ENCODE measurements around the gene IL21R.

GRCh38 chr16:27480761-27481160 is 78.8 kb downstream of the IL21R start:
- TF ChIP-seq CTCF (IDR thresholded peaks at IDR 0.05; ENCODE audit: low read depth, low read length, poor library complexity, severe bottlenecking) (no peak), EZH2phosphoT487 (IDR thresholded peaks at IDR 0.05; ENCODE audit: borderline replicate concordance, low read length) (no peak)
